D721Med (cell line): ENCODE measurements around the gene SUPT6H.

Source experiments
- DNase-seq: peaks from one replicate; pipeline ENCODE4 v3.0.0; 2011; ENCODE audit warnings: low spot score; ENCODE audit not compliant: insufficient read length
- FAIRE-seq: peaks from 2 replicates; lab custom pipeline; 2011; peaks lifted over from hg19 to GRCh38; lab: Jason Lieb, UNC
- TF ChIP-seq, protein P1 (sequence below): IDR thresholded peaks from 2 replicates; pipeline ENCODE4 v1.5.1; 2012; ENCODE audit warnings: mild to moderate bottlenecking, control low read depth; ENCODE audit not compliant: insufficient read depth; ENCODE audit errors: missing control alignments

SUPT6H gene

DNA sequence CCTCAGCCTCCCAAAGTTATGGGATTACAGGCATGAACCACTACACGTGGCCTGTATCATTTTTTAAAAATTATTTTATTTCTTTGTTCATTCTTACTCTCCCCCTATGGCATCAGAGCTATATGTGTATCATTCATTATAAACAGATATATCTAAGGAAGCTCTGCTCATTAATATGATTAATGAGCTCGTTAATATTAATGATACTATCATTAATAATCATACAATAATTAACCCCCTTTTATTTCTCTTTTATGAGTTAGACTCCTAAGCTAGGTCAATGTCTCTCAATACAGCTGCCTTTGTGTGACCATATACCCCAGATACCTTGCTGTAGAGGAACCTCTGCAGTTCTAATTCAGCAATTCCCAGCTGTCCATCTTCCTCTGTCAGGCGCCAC is 43.5 kb upstream of the SUPT6H start:
- DNase-seq (no peak), FAIRE-seq (no peak)
- TF ChIP-seq, protein P1, sequence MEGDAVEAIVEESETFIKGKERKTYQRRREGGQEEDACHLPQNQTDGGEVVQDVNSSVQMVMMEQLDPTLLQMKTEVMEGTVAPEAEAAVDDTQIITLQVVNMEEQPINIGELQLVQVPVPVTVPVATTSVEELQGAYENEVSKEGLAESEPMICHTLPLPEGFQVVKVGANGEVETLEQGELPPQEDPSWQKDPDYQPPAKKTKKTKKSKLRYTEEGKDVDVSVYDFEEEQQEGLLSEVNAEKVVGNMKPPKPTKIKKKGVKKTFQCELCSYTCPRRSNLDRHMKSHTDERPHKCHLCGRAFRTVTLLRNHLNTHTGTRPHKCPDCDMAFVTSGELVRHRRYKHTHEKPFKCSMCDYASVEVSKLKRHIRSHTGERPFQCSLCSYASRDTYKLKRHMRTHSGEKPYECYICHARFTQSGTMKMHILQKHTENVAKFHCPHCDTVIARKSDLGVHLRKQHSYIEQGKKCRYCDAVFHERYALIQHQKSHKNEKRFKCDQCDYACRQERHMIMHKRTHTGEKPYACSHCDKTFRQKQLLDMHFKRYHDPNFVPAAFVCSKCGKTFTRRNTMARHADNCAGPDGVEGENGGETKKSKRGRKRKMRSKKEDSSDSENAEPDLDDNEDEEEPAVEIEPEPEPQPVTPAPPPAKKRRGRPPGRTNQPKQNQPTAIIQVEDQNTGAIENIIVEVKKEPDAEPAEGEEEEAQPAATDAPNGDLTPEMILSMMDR: no peak

DNA sequence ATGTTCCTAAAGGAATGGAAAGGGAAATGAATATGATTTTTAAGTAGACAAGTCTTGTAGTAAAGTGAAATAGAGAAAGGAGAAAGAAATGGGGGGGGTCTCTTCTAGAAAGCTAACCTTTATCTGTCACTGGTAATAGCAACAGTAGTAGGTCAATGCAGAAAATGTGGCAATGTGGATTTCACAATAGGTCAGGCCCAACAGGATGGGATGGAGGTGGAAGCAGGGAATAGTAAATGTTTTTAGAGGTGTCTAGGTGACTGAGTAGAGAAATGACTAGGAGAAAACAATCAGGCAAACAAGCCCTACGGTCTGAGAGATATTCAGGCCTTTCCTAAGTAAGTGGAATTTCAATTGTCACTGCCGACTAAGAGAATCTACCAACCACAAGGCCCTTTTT is 42.0 kb upstream of the SUPT6H start:
- TF ChIP-seq, protein P1: no peak
- no peak for FAIRE-seq
- DNase-seq: no peak

DNA sequence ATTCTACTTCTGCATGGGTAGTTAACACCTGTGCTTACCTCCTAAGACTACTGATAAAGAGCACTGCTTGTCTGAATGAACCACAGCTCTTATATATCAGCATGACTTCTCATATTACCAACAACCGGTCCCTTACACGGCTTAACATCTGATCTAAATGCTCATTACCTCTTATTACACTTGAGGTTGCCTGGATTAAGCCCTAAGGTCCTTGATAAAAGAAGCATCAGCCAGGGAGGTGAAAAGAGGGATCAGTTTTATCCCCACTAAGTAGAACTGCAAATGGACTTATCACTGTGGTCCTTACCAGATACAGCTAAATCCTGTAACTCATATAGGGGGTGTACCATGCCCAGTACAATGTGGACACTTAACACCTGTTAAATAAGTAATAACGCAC is 39.8 kb upstream of the SUPT6H start:
- FAIRE-seq: peak; percentile 93
- peak; percentile 77 for DNase-seq
- TF ChIP-seq, protein P1: no peak

DNA sequence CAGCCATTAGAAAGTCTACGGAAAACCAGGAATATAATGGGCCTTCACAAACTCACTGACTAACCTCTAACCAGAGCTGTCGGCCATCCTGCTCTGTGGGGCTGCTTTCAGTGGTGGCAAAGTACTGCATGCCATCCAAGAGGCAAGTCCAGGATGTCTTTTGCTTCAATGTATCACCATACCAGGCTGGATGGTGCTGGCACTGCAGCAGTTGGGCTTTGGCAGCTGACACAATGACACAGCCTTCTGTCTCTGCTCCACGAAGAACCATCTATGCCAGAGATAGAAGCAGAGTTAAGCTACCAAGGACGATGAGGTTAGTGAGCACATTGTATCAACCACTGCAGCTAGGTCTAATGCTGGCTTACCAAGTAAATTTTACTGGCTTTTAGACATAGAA is 38.3 kb upstream of the SUPT6H start:
- no peak for DNase-seq
- TF ChIP-seq, protein P1: no peak
- no peak for FAIRE-seq

DNA sequence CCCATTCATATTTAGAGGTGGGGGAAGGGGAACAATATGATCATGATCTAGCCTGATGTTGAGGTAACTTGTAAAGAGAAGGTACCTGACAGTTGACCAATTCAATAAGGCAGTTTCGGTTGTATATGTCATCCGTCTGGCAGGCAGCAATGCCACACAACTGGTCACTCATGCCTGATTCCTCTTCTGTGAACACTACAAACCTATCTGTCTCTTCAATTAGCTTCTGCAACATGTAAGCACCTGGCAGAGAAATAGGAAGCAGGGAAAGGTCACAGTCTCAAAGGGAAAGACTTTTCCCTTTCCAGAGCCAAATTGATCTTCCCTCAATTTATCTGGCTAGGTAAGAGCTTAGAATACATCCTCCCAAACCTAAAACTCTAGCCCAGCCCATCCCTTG is 37.9 kb upstream of the SUPT6H start:
- DNase-seq (no peak), FAIRE-seq (no peak)
- TF ChIP-seq, protein P1: no peak

DNA sequence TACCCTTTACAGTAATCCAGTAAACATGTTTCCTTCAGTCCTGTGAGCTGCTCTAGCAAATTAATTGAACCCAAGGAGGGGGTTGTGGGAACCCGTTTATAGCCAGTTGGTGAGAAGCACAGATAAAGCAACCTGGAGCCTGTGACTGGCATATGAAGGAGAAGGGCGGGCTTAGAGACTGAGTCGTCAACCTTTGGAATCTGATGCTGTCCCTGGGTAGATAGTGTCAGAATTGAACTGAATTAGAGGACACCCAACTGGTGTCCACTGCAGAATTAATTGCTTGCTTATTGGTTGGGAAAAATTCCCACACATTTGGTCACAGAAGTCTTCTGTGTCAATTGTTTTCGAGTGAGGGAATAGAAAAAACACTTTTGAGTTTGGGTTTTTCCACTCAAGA is 35.2 kb upstream of the SUPT6H start:
- no peak for FAIRE-seq
- TF ChIP-seq, protein P1: no peak
- DNase-seq: no peak

DNA sequence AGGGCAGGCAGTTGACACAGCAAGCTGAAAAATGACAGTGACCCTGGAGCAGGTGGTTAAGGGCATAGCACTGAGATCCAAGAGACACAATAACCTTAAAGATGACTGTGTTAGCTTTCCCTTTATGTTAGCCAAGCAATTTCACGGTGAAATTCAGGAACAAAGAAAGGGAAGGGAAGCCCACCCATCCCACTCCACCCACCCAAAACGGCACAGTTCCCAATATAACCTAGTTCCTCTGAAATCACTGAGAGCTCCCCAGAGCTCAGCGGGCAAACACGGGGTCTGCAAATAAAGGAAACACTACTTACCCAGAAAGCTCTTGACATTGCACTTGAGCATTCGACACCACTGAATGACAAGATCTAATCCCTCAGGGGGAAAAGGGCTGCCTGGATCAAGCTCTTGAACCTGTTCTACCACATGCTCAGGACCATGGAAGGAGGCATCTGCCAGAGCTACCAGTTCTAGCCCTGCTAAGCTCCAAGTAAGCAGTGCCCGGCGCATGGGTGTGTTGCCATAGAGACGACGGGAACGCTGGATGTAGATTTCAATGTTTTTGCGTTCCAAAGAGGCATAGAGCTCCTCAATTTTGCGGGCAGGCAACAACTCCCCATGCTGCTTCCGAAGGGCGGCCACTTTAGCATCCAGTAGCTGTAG is 27.7 kb upstream of the SUPT6H start:
- FAIRE-seq (no peak), DNase-seq (no peak)
- TF ChIP-seq, protein P1: no peak
